ENCODE measurements around the gene ZNF432. TPM values are rescaled to one million over a fixed set of nuclear protein-coding genes. Genes with fewer than 3 reads are reported as not detected.
A peak's percentile ranks its signal among the peaks of the same experiment; 100 is the strongest.

The ZNF432 gene
- total and polyA plus RNA-seq, 2 of the 13 experiments (the other 11 are each of a cell fraction or from before 2014, with no cell fraction given): 4.1 to 8.7 TPM

DNA sequence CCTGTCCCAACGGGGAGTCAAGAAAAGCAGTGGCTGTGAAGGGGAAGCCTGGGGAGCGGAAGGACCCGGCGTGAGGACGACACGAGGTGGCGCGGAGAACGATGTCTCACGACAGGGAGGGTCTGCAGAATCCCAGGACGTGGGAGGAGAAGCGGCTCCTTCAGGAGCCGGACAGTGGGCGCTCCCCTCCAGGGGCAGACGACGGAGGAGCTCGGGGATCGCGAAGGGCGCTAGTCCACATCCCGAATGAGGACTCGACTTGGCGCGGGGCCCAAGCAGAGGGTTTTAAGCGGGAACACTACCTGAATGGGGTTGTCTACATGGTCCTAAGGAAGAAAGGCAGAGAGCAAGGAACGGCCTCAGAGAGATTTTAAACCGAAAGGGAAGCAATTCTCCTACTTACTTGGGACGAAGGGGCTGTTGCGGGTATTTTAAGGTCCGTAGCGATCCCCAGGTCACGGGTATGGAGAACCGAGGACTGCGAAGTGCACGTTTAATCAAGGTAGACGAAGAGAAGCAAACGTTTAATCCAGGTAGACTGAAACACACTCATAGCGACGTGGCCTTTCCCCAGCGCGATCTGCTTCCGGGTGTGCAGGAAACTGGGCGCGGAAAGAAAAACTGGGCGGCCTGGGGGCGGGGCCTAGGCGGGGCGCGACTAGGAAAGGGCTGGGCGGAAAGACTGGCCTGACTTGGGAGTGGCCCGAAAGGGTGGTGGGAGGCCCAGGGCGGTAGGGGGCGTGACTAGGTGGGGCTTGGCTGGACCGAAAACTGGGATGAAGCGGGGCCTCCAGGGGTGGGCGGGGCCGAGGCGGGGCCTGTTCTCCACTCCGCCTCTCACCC is 46.8 kb upstream of the ZNF432 start, which contains the start of gene ZNF841 (continued):
- TF ChIP-seq NFKBIZ (CRISPR knock-in tag; IDR thresholded peaks at IDR 0.05): no peak
- TF ChIP-seq ZBTB1 (CRISPR knock-in tag; IDR thresholded peaks at IDR 0.05; ENCODE audit: borderline replicate concordance): no peak
- TF ChIP-seq ZNF234 (CRISPR knock-in tag; conservative IDR thresholded peaks at IDR 0.05): no peak
- no peak for TF ChIP-seq ISL2 (CRISPR knock-in tag; IDR thresholded peaks at IDR 0.05)
- TF ChIP-seq, protein P1, sequence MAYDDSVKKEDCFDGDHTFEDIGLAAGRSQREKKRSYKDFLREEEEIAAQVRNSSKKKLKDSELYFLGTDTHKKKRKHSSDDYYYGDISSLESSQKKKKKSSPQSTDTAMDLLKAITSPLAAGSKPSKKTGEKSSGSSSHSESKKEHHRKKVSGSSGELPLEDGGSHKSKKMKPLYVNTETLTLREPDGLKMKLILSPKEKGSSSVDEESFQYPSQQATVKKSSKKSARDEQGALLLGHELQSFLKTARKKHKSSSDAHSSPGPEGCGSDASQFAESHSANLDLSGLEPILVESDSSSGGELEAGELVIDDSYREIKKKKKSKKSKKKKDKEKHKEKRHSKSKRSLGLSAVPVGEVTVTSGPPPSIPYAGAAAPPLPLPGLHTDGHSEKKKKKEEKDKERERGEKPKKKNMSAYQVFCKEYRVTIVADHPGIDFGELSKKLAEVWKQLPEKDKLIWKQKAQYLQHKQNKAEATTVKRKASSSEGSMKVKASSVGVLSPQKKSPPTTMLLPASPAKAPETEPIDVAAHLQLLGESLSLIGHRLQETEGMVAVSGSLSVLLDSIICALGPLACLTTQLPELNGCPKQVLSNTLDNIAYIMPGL (CRISPR knock-in tag; IDR thresholded peaks at IDR 0.05; ENCODE audit: borderline replicate concordance in 1 of 2, low read depth in 1 of 2): peak in 1 of 2 experiments; percentile 28; a peak in 1 of 4 replicates
- TF ChIP-seq FOXP1 (IDR thresholded peaks at IDR 0.05): no peak
- no peak for TF ChIP-seq FOXP1 (CRISPR knock-in tag; IDR thresholded peaks at IDR 0.05)
- TF ChIP-seq PAWR (CRISPR knock-in tag; IDR thresholded peaks at IDR 0.05; ENCODE audit: borderline replicate concordance): no peak
- TF ChIP-seq ZNF101 (CRISPR knock-in tag; IDR thresholded peaks at IDR 0.05; ENCODE audit: borderline replicate concordance, low read depth): no peak
- TF ChIP-seq KLF15 (CRISPR knock-in tag; IDR thresholded peaks at IDR 0.05; ENCODE audit: borderline replicate concordance): no peak
- no peak for TF ChIP-seq CREB1 (IDR thresholded peaks at IDR 0.05)
- no peak for TF ChIP-seq CREB1 (CRISPR knock-in tag; IDR thresholded peaks at IDR 0.05)
- no peak for TF ChIP-seq CEBPB (IDR thresholded peaks at IDR 0.05; ENCODE audit: borderline replicate concordance, low read depth, low read length)
- TF ChIP-seq HIVEP1 (CRISPR knock-in tag; IDR thresholded peaks at IDR 0.05): 0 out of 2 replicates have a peak, but pooled peaks have one; percentile 22
- no peak for TF ChIP-seq ZSCAN22 (CRISPR knock-in tag; IDR thresholded peaks at IDR 0.05)
- TF ChIP-seq, protein P2, sequence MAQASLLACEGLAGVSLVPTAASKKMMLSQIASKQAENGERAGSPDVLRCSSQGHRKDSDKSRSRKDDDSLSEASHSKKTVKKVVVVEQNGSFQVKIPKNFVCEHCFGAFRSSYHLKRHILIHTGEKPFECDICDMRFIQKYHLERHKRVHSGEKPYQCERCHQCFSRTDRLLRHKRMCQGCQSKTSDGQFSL (CRISPR knock-in tag; IDR thresholded peaks at IDR 0.05): no peak
- no peak for TF ChIP-seq ZKSCAN1 (IDR thresholded peaks at IDR 0.05; ENCODE audit: low read length)
- TF ChIP-seq, protein P3, sequence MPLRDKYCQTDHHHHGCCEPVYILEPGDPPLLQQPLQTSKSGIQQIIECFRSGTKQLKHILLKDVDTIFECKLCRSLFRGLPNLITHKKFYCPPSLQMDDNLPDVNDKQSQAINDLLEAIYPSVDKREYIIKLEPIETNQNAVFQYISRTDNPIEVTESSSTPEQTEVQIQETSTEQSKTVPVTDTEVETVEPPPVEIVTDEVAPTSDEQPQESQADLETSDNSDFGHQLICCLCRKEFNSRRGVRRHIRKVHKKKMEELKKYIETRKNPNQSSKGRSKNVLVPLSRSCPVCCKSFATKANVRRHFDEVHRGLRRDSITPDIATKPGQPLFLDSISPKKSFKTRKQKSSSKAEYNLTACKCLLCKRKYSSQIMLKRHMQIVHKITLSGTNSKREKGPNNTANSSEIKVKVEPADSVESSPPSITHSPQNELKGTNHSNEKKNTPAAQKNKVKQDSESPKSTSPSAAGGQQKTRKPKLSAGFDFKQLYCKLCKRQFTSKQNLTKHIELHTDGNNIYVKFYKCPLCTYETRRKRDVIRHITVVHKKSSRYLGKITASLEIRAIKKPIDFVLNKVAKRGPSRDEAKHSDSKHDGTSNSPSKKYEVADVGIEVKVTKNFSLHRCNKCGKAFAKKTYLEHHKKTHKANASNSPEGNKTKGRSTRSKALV (CRISPR knock-in tag; IDR thresholded peaks at IDR 0.05): no peak
- no peak for TF ChIP-seq ZNF510 (CRISPR knock-in tag; IDR thresholded peaks at IDR 0.05; ENCODE audit: low read depth)
- no peak for TF ChIP-seq BRCA1 (CRISPR knock-in tag; IDR thresholded peaks at IDR 0.05)
- TF ChIP-seq DPF2 (CRISPR knock-in tag; IDR thresholded peaks at IDR 0.05; ENCODE audit: borderline replicate concordance, low read depth): no peak
- TF ChIP-seq ZNF343 (CRISPR knock-in tag; IDR thresholded peaks at IDR 0.05): no peak
- TF ChIP-seq, protein P4, sequence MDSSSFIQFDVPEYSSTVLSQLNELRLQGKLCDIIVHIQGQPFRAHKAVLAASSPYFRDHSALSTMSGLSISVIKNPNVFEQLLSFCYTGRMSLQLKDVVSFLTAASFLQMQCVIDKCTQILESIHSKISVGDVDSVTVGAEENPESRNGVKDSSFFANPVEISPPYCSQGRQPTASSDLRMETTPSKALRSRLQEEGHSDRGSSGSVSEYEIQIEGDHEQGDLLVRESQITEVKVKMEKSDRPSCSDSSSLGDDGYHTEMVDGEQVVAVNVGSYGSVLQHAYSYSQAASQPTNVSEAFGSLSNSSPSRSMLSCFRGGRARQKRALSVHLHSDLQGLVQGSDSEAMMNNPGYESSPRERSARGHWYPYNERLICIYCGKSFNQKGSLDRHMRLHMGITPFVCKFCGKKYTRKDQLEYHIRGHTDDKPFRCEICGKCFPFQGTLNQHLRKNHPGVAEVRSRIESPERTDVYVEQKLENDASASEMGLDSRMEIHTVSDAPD (CRISPR knock-in tag; IDR thresholded peaks at IDR 0.05): no peak
- TF ChIP-seq HDAC6 (IDR thresholded peaks at IDR 0.05; ENCODE audit: low read depth, low read length): no peak
- TF ChIP-seq, protein P5, sequence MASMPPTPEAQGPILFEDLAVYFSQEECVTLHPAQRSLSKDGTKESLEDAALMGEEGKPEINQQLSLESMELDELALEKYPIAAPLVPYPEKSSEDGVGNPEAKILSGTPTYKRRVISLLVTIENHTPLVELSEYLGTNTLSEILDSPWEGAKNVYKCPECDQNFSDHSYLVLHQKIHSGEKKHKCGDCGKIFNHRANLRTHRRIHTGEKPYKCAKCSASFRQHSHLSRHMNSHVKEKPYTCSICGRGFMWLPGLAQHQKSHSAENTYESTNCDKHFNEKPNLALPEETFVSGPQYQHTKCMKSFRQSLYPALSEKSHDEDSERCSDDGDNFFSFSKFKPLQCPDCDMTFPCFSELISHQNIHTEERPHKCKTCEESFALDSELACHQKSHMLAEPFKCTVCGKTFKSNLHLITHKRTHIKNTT (CRISPR knock-in tag; IDR thresholded peaks at IDR 0.05): no peak
